Retinal pigment epithelial cell (primary cell): ENCODE results near the gene MPPED2.

Source experiments
- DNase-seq: peaks from one replicate; pipeline ENCODE4 v3.0.0-alpha.2; 2010; ENCODE audit warnings: low read depth
- H3K4me3 ChIP-seq: 2 replicates; pipeline ENCODE4 v1.5.1; 2011; ENCODE audit warnings: mild to moderate bottlenecking, low read length, control low read depth, moderate library complexity
- TF ChIP-seq, protein P1 (sequence below): conservative IDR thresholded peaks from 2 replicates; pipeline ENCODE4 v1.5.1; 2011; ENCODE audit warnings: low read depth, low read length, control low read depth, inconsistent platforms

The MPPED2 gene, protein sequence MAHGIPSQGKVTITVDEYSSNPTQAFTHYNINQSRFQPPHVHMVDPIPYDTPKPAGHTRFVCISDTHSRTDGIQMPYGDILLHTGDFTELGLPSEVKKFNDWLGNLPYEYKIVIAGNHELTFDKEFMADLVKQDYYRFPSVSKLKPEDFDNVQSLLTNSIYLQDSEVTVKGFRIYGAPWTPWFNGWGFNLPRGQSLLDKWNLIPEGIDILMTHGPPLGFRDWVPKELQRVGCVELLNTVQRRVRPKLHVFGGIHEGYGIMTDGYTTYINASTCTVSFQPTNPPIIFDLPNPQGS

DNA sequence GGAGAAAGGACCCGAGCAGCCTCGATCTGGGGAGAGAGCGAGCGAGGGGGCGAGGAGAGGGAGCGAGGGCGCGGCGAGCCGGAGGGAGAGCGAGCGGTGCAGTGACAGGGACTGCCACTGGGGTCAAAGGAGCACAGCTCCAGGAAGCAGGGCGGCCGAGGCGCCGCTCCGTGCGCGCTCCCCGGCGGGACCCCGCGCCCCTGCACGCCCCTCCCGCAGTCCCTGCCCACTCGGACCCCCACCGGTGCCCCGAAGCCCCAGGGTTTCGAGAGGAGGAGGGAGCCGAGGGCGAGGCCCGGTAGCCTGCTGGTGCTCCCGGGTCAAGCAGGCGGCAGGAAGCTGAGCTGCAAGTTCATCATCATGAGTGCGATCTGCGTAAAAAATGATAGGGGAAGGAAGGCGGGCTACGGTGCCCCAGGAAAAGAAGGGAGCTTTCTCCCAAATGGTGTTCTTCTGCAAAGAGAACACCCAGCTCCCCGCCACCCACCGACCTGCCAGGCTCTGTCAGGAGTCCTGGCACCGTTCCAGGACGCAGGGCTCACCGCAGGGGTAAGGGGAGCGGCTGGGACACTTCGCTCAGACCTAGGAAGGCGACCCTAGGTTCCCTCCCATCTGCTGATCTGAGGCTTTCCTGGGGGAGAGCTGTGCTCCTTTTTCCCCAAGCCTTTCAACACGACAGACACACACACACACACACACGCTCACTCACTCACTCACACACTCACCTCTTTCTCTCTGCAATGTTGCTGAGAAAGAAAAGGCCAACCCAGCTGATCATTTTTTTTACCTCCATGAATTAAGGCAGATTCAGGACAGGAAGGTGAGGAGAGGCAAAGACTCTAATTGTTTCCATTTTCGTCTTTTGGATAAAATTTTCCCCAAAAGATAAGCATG, at the start of gene MPPED2:
MPPED2 (minus strand) TSS at position 103 of the 894 bp plus-strand sequence. CDS start 5,980 bp downstream, outside the sequence.
- TF ChIP-seq, protein P1, sequence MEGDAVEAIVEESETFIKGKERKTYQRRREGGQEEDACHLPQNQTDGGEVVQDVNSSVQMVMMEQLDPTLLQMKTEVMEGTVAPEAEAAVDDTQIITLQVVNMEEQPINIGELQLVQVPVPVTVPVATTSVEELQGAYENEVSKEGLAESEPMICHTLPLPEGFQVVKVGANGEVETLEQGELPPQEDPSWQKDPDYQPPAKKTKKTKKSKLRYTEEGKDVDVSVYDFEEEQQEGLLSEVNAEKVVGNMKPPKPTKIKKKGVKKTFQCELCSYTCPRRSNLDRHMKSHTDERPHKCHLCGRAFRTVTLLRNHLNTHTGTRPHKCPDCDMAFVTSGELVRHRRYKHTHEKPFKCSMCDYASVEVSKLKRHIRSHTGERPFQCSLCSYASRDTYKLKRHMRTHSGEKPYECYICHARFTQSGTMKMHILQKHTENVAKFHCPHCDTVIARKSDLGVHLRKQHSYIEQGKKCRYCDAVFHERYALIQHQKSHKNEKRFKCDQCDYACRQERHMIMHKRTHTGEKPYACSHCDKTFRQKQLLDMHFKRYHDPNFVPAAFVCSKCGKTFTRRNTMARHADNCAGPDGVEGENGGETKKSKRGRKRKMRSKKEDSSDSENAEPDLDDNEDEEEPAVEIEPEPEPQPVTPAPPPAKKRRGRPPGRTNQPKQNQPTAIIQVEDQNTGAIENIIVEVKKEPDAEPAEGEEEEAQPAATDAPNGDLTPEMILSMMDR = no peak
- DNase-seq = no peak
- H3K4me3 ChIP-seq = peak within 1 kb of the TSS; percentile 56

DNA sequence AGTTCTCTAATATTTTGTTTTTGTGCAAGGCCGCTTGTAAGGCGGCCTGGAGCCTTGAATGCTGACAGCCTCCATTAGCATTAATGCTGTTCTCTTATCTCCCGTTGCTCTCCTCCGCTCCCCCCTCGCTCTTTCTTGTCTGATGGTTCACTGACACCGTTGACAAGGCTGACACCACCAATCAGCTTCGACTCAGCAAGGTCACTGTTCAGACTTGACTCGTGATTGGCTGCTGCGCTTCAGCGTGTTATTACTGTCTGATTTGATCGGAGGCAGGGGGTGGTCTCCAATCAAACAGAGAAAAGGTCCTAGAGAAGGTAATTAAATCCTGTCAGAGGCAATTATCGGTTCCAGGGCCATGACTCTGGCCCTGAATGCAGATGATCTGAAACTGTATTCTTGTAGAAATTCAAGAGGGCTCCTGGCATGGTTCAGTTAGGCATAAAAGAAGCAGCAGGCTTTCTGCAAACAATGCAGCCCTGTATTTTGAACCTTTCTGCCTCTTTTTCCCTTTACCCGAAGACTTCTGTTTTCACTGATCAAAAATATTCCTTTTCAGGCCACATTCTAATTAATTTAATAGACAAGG, 49.3 kb upstream of the MPPED2 start:
- TF ChIP-seq, protein P1 = no peak
- peak; percentile 6 for DNase-seq
- H3K4me3 ChIP-seq = peak overlapping the region; percentile 24

DNA sequence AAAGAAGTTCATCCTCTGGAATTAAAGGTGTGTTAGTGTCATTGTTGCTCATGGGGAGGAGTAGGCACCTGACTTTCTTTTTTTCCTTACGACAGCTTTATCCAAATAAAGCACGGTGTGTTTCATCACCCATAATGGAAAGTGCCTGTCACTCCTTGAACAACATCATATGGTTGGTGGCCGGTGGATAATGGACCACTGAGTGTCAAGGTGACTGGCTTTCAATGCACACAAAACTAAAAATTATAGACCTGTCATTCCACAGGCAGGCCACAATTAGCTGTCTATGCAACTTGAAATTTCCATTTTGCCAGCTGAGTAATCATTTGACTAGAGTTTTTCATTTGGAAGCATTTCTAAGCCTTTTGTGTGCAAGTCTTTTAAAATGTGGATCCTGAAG, 45.0 kb upstream of the MPPED2 start:
- no peak for DNase-seq
- TF ChIP-seq, protein P1 = no peak
- H3K4me3 ChIP-seq = no peak overlapping the region

DNA sequence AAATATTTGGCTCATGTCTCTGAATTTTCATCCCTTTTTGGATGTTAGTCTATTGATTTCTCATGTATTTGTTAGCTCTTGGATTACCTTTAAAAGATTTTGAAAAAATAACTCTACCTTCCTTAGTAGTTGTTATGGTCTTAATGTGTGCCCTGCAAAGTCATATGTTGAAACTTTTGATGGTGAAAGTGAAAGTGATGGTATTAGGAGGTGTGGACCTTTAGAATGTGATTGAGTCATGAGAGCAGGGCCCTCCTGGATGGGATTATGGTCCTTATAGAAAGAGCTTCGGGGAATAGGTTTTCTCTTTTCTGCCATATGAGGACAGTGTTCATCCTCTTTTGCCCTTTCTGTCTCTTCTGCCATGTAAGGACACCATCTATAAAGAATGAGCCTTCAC, 33.6 kb upstream of the MPPED2 start:
- TF ChIP-seq, protein P1 = no peak
- DNase-seq = no peak

DNA sequence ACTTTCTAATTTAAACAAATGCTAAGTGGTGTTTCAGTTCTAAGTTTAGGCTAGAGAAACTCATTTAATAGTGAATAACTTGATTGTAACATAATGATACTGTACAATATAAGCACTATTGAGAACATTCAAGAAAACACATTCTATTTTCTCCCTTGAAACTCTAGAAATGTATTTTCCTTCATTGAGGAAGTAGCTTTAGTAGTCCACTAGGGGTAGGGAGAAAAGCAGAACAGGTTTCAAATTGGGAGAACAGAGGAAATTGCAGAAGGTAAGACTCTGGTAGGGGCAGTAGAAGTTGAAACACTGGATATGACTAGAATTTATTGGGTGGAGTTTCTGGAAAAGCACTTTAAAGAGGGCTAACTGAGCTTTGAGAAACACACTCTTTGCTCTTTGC, 31.6 kb upstream of the MPPED2 start:
- TF ChIP-seq, protein P1 = peak; percentile 16
- H3K4me3 ChIP-seq = no peak overlapping the region
- DNase-seq = no peak

More for the DNA sequence above, 33.6 kb upstream of the MPPED2 start:
- no peak overlapping the region for H3K4me3 ChIP-seq

DNA sequence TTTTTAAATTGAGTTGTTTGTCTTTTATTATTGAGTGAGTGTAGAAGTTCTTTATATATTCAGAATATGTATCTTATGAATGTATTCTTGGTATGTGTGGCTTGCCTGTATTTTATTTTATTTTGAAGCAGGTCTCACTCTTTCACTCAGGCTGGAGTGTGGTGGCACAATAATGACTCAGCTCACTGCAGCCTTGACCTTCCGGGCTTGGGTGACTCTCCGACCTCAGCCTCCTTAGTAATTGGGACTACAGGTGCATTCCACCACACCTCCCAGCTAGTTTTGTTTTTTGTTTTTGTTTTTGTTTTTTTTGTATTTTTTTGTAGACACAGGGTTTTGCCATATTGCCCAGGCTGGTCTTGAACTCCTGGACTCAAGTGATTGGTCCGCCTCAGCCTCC, 24.5 kb upstream of the MPPED2 start:
- TF ChIP-seq, protein P1 = no peak
- no peak overlapping the region for H3K4me3 ChIP-seq
- no peak for DNase-seq
